Type B pancreatic cell (in vitro differentiated cells): Measurements from ENCODE around the gene SNAI3. TPM values are rescaled to one million over a fixed set of nuclear protein-coding genes. Genes with fewer than 3 reads are reported as not detected.

Experiments used
- DNase-seq: peaks from one replicate; pipeline ENCODE4 v3.0.0; 2021; ENCODE audit warnings: mixed read lengths; ENCODE audit not compliant: unreplicated experiment; ENCODE audit errors: extremely low spot score
- H3K27ac Mint-ChIP-seq: 2 replicates; pipeline ENCODE4 v1.8.0; 2021; ENCODE audit warnings: mild to moderate bottlenecking, mixed read lengths
- H3K27me3 Mint-ChIP-seq: 2 replicates; pipeline ENCODE4 v1.8.0; 2021; ENCODE audit warnings: mixed read lengths
- H3K36me3 Mint-ChIP-seq: 2 replicates; pipeline ENCODE4 v1.8.0; 2021; ENCODE audit warnings: mixed read lengths
- H3K4me1 Mint-ChIP-seq: one replicate; pipeline ENCODE4 v1.8.0; 2021; ENCODE audit warnings: mixed read lengths; ENCODE audit not compliant: unreplicated experiment
- H3K4me3 Mint-ChIP-seq: 2 replicates; pipeline ENCODE4 v1.8.0; 2021; ENCODE audit warnings: mild to moderate bottlenecking, mixed read lengths
- H3K9me3 Mint-ChIP-seq: 2 replicates; pipeline ENCODE4 v1.8.0; 2021; ENCODE audit warnings: mixed read lengths
- total RNA-seq: library from RNA; stranded (reverse); gene quantifications from 2 replicates; pipeline ENCODE4 v1.2.1, GENCODE V29; 2021; ENCODE audit warnings: low replicate concordance
- TF ChIP-seq, protein P1 (sequence below): fragments of 200-600 bp; sonication (generic); conservative IDR thresholded peaks from 2 replicates; pipeline ENCODE4 v1.5.0; 2021; ENCODE audit warnings: antibody characterized with exemption, mild to moderate bottlenecking

The SNAI3 gene
- total RNA-seq, 1 donor from 2014 or later = 0.68 TPM

DNA sequence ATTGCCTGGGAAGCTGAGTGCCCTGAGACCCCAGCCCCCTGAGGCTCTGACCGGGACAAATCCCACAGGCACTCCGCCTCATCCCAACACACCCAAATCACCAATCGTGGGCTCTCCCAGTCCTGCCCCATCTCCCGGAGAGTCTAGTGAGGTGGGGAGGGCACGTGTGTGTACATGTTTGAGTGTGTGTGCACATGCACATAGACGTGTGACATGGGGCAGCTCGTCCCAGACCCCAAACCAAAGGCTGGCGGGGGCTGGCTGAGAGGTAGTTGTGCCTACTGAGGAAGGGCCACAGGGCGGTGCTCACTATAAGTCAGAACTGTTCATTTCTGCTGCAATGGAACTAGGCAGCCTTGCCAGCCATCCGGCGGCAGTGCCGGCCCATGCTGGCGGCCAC is 8.6 kb downstream of the SNAI3 start:
- TF ChIP-seq, protein P1, sequence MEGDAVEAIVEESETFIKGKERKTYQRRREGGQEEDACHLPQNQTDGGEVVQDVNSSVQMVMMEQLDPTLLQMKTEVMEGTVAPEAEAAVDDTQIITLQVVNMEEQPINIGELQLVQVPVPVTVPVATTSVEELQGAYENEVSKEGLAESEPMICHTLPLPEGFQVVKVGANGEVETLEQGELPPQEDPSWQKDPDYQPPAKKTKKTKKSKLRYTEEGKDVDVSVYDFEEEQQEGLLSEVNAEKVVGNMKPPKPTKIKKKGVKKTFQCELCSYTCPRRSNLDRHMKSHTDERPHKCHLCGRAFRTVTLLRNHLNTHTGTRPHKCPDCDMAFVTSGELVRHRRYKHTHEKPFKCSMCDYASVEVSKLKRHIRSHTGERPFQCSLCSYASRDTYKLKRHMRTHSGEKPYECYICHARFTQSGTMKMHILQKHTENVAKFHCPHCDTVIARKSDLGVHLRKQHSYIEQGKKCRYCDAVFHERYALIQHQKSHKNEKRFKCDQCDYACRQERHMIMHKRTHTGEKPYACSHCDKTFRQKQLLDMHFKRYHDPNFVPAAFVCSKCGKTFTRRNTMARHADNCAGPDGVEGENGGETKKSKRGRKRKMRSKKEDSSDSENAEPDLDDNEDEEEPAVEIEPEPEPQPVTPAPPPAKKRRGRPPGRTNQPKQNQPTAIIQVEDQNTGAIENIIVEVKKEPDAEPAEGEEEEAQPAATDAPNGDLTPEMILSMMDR = no peak
- H3K36me3 Mint-ChIP-seq = no peaks in the 10 kb centered on the region
- no peak for DNase-seq
- H3K4me1 Mint-ChIP-seq = no peaks in the 10 kb centered on the region
- no peak overlapping the region for H3K27ac Mint-ChIP-seq
- no peak overlapping the region for H3K4me3 Mint-ChIP-seq
- no peaks in the 10 kb centered on the region for H3K9me3 Mint-ChIP-seq
- peaks cover 11% of the 10 kb centered on the region for H3K27me3 Mint-ChIP-seq

- no peak overlapping the region for H3K4me3 Mint-ChIP-seq
- no peaks in the 10 kb centered on the region for H3K36me3 Mint-ChIP-seq
- TF ChIP-seq, protein P1 = no peak
- peaks cover 1% of the 10 kb centered on the region for H3K27me3 Mint-ChIP-seq
- H3K27ac Mint-ChIP-seq = no peak overlapping the region
- no peaks in the 10 kb centered on the region for H3K9me3 Mint-ChIP-seq
- DNase-seq = no peak
- H3K4me1 Mint-ChIP-seq = no peaks in the 10 kb centered on the region
These were observed 9.6 kb downstream of the SNAI3 start for GRCh38 chr16:88676502-88677242.

- Mint-ChIP-seq H3K4me3 (no peak overlapping the region), H3K36me3 (no peaks in the 10 kb centered on the region), H3K27me3 (no peaks in the 10 kb centered on the region), H3K27ac (no peak overlapping the region), H3K9me3 (no peaks in the 10 kb centered on the region), H3K4me1 (no peaks in the 10 kb centered on the region)
- TF ChIP-seq, protein P1 = no peak
- no peak for DNase-seq
These were observed 12.5 kb downstream of the SNAI3 start for GRCh38 chr16:88673716-88674379.

GRCh38 chr16:88672776-88673175 is 13.5 kb downstream of the SNAI3 start:
- TF ChIP-seq, protein P1 = peak; percentile 59
- Mint-ChIP-seq H3K27ac (no peak overlapping the region), H3K4me3 (no peak overlapping the region), H3K9me3 (no peaks in the 10 kb centered on the region), H3K27me3 (no peaks in the 10 kb centered on the region), H3K36me3 (peaks cover 3% of the 10 kb centered on the region), H3K4me1 (no peaks in the 10 kb centered on the region)
- no peak for DNase-seq

- no peak for DNase-seq
- no peak overlapping the region for H3K27ac Mint-ChIP-seq
- no peak overlapping the region for H3K4me3 Mint-ChIP-seq
- TF ChIP-seq, protein P1 = no peak
- peaks cover 3% of the 10 kb centered on the region for H3K36me3 Mint-ChIP-seq
- H3K4me1 Mint-ChIP-seq = peaks cover 7% of the 10 kb centered on the region
- no peaks in the 10 kb centered on the region for H3K9me3 Mint-ChIP-seq
- no peaks in the 10 kb centered on the region for H3K27me3 Mint-ChIP-seq
These were observed 14.5 kb downstream of the SNAI3 start for GRCh38 chr16:88671806-88672205.
